CMK (cell line): ENCODE measurements around the gene SPTBN5.

Experiments used
- DNase-seq: peaks from one replicate; pipeline ENCODE4 v3.0.0-alpha.2; 2010; ENCODE audit warnings: low read depth

The SPTBN5 gene

DNA sequence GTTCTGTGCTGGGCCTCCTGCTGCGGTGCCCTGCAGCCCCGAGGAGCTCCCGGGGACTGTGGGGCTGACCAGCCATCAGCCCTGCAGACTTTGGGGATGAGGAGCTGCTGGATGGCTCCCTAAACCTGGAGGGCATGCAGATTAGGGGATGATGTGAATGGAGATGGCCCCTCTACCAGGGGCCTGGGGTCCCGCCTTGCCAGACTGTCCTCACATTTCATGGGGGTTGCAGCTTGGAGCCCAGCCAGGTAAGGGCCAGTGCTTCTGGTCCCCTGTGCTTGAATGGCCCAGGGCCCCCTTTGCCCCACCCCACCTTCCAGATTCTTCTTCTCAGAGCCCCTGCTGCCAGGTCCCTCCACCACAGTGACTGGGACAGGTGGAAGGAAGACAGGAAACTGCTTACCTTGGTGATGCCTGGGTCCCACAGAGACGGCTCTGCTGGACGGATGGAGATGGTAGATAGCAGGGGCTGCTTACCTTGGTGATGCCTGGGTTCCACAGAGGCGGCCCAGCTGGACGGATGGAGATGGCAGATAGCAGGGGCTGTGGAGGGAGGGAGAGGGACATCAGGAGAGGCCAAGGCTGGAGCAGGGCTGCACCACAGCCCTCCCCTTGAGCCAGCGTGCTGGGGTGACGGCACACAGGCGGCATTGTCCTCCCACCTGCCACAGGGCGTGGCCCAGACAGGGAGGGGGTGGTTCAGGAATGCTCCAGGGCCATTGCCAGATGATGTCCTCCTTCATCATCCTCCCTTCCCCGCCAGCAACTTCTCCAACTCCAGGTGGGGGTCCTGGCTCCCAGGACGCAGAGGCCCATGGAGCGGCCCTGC lies at the start of gene SPTBN5:
Gene SPTBN5, minus strand, starts transcription at position 632 of the 829 bp plus-strand sequence. Its CDS starts 556 bp downstream, at position 76.
- DNase-seq: no peak

DNA sequence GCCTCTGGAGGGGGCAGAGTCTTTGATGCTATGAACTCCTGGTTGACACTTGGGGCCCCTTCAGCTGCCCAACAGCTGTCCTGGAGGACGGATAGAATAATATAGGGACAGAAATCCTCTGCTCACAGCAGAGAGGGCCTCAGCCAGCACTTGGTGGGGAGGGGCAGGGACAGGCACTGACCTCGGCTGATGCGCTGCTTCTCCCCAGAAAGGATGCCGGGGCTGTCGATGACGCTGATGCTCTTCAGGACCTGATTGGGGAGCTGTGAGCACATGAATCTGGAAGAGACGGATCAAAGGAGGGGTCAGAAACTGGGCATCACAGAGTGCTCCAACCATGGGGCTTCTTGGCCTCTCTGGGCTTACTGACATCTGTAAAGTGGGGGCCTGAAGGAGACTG lies 49.0 kb upstream of the SPTBN5 start:
- DNase-seq: no peak

DNA sequence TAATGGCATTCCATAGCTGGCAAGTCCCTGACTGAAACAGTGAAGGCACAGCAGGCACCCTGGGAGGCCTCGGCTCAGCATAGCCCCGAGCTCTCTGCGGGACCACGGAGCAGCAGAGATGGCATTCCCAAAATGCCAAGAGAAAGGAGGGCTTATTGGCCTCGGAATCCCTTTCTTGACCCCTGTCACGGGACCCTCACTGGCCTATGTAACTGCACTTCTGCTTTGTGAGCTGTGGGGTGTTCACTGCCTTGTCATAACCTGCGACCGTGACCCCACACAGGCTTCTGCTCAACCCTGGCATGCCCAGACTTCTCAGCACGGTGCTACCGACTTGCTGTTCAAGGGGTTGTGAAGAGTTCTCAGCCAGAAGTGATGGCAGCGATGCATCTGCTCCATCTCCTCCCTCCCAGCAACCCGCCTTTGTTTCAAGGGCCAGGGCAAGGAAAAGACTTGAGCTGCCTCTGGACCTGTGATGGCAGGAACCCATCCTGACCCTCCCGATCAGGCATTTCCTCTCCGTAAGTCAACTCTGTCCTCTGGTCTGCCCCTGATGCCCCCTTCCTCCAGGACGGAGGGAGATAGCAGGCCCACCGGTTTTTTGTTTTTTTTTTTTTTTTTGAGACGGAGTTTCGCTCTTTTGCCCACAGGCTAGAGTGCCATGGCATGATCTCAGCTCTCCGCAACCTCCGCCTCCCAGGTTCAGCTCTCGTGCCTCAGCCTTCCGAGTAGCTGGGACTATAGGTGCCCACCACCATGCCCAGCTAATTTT lies 48.0 kb upstream of the SPTBN5 start:
- DNase-seq: no peak

DNA sequence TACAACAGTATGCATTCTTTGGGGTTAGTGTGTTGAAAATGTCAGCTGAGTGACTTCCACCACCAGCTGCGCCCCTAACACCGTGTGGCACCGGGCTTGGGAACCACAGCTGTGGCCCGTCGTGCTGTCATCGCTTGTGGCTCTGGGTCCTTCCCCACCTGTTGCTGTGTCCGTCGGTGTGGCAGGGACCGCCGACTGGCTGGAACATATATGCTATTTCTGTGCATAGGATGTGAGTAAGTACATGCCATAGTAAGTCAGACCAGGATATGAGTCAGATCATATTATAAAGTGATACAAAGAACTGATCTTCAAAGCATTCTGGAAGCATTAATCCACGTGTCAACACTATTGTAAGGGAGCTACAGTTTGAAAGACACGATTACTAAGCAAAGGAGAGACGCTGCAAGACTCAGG lies 46.6 kb upstream of the SPTBN5 start:
- DNase-seq: no peak

DNA sequence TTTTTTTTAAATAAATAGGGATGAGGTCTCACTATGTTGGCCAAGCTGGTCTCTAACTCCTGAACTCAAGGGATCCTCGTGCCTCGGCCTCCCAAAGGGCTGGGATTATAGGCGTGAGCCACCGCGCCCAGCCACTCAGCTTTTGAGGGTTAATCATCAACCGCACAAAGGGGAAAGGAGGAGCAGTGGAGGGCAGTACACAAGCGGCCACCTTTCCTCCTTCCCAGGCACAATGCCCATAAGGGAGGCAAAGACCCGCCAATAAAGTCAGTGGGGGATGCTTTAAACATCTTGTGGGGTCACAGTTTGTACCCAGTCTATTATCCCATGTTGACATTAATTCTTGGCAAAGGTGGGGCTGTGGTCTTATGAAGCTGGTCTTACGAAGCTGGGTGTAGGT lies 46.1 kb upstream of the SPTBN5 start:
- no peak for DNase-seq

DNA sequence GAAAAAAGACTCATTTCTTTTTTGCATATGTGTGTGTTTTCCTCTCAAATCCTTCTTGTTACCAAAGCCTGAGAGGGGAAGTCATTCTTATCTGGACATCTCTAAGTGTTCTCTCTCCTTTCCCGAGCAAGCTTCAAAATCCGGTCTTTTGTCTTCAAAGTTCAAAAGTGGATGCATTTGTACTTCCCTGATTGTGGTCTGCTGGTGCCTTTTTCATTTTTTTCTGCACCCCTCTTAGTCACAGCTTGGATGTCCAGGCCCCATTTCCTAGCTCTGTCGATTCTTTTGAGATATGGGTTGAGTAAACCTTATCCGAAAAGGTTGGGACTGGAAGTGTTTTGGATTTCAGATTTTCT lies 43.7 kb upstream of the SPTBN5 start:
- DNase-seq: no peak

DNA sequence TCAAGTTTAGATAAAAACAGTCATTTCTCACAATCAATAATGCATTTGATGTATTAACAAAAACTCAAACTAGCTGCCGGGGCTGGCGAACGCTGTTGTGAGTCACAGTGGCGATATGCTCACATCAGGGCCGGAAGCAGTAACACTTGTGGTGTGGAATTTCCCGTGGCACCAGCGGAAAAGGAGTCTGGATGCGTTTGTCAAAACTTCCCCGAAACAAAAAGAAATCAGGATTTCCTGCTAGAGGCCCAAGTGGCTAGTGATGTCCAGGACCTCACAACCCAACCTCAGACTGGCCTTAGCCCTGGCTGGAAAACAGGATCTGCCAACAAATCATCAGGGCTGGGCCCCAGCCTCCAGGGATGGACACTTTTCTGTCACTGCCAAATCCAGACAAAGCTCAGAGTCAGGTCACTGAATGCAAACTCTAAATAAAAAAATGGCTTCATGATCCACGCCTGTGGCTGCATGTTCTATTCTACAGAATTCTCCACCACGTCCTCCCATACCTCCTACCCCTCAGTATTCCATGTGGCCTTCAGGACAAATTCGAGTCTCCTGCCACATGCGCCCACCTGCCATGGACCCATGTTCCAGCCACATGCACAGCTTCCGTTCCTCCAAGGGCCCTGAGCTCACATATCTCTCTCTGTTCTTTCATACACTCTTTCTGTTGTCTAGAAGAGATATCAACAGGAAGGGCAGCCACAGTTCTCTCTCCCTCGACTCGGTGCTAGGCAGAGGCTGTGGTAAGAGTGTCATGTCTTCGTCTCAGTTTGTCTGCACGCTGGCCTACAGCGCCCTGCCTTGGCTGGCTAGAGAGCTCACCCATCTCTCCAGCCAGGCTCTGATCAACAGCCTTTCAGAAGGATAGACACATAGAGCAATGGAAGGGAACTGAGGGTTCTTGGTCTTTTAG lies 43.1 kb upstream of the SPTBN5 start:
- DNase-seq: no peak

DNA sequence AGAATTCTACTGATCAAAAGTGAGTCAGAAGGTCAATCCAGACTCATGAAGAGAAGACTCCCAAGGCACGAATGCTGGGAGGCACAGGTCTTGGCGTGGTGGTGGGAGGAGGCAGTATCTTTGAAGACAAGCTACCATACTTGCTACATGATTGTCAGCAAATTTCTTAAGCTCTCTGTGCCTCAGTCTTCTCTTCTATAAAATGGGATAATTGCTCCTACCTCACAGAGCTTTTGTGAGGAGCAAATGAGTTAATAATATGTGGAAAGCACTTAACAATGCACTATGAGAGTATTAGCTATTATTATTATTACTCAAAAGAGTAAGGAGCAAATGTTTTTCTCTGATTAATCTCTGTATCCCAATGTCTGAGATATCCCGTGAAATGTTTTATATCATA lies 42.3 kb upstream of the SPTBN5 start:
- no peak for DNase-seq

DNA sequence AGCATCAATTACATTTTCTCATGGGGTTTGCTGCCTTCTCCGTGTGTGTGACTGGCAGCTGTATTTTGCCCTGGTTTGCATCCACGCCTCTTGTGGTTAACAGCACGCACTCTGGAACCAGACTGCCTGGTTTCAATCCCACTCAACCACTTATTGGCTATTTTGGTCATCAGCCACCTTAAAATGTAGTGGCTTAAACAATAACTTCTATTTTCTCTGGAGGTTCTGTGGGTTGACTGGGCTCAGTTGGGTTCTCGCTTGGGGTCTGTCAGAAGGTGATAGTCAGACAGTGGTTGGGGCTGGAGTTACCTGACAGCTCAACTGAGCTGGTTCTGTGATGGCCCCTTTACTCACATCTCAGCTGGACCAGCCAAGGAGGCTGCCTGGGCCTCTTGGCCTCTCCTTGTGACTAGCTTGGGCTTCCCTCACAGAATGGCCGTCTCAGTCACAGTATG lies 41.7 kb upstream of the SPTBN5 start:
- no peak for DNase-seq

DNA sequence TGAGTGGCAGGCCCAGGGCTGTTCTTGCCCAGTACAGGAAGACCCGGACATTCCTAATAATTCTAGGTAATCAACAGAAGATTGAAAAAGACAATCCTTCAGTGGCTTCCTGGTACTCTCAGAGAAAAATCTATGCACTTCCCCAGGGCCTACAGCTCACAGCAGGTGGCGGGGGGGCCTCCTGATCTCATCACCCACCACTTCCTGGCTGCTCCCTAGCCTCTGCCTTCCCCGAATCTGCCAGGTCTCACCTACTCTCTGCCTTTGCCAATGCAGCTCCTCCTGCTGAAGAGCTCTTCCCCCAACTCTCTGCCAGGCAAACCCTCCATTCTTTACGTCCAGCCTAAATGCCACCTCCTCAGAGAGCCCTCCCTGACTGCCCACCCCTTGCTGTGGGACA lies 41.0 kb upstream of the SPTBN5 start:
- no peak for DNase-seq

DNA sequence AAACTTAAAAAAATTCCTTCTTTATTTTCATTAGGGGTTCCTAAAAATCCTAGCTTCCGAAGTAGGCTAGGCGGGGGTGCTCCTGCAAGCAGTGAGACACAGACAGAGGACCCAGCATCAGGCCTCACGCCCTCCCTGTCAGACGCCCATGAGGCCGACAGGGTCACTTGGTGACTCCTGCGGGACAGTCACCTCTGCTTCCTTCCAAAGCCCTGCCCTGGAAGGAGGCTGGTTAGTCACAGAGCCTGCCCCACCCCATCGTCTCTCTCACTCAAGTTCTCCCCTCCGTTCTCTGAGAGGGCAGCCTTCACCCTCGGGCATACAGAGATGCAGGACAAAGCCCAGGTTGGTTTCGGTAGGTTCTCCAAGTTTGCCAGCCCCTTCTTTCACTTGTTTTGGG lies 39.9 kb upstream of the SPTBN5 start:
- no peak for DNase-seq

DNA sequence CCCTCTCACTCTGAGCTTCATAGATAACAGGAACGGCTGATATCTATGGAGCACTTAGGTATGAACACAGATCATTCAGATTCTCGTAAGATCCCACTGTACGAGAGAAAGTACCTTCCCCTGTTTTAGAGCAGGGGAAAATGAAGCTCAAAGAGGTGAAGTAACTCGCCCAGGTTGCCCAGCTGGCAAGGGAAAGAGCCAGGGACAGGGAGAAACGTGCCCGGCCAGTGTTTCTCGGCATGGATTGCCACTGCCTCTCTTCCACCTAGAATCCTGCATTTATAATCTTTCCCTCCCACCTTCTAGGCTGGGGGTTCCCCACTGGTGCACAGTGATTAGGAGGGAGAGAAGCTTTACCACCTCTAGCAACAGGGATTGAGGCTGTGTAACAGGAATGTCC lies 39.5 kb upstream of the SPTBN5 start:
- DNase-seq: no peak

DNA sequence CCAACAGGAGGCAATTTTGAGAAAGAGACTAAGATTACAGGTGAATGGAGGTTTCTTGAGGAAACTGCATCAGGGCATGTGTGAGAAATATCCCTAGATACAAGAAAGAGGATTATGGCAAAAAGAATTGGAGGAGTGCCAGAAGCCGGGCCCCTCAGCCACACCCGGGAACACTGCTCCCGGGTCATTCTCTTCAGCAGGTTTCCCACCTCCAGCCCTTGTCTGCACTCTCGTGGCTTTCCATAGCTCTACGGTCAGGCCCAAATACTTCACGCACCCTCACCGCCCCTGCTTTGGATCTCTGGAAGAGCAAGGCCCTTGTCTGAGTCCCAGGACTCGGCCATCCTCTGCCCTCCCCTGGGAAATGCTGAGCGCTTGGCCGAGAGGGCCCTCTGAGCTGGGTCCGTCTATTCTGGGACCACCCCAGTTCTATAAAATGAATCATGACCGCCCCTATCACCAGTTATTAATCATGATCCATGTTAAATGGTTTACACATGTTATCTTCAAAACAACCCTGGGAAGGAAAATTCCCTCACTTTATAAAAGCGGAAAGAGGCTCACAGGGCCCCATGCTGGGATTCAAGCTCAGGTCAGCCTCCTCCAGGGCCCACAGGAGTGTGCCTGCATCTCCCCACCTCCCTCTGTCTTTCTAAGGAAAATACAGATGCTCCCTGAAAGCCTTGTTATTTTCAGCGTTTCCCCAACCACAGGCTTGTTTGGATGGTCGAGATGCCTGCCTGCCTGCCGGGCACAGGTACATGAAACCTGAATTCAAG lies 38.8 kb upstream of the SPTBN5 start:
- no peak for DNase-seq

DNA sequence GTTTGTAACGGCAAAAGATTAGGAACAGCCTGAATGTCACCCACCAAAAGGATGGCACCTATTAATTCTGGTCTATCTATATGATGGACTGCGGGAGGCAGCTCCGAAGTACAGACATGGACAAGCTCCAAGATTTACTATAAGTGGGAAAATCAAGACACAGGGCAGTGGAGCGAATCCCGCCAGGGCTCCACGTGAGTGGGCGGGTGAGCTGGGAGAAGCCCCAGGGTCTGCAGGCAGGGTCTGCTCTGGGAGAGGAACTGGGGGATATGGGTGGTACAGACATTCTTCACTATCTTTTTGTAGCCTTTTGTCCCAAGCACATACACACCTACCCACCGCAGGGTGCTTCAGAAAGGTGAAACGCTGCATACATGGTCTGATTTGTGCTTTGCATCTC lies 38.2 kb upstream of the SPTBN5 start:
- DNase-seq: no peak

DNA sequence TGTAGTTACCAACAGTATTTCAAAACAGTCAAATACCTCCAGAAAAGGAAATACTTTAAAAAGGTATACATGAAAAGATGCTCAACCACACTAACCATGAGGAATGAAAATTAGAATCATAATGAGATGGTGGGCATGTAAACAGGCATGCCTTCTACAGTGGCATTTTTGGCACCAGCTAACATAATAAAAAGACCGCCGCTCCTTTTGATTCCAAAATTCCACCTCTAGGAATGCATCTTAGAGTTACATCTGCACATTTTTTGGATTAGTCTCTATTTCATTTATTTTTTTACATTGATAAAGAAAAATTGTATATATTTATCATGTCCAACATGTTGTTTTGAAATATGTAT lies 37.0 kb upstream of the SPTBN5 start:
- no peak for DNase-seq

DNA sequence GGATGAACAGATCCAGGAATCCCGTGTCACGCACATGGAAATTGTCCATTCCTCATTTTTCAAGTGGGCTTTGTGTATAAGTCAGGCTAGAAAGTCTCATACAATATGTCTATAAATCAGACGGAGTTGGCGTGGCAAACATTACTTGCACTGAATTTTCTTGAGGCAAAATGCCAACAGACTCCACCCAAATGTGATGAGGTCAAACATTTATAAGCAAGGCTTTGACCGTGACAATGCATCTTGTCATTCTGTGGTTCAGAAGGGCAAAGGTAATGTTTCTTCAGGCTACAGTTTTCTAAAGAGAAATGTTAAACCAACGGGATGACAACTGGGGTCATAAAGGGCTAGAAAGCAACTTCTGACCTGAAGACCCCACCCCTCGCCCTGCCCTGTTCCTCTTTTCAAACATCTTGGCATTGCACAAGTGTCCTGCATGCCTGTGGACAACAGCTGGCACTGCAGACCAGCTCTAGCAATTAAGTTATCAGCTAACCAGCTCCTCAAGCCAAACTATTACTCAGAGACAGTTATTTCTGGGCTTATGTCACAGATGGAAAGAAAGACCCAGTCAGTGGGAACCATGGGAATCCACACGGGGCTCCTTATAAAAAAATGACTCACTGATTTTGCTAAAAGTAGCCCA lies 36.5 kb upstream of the SPTBN5 start:
- no peak for DNase-seq

DNA sequence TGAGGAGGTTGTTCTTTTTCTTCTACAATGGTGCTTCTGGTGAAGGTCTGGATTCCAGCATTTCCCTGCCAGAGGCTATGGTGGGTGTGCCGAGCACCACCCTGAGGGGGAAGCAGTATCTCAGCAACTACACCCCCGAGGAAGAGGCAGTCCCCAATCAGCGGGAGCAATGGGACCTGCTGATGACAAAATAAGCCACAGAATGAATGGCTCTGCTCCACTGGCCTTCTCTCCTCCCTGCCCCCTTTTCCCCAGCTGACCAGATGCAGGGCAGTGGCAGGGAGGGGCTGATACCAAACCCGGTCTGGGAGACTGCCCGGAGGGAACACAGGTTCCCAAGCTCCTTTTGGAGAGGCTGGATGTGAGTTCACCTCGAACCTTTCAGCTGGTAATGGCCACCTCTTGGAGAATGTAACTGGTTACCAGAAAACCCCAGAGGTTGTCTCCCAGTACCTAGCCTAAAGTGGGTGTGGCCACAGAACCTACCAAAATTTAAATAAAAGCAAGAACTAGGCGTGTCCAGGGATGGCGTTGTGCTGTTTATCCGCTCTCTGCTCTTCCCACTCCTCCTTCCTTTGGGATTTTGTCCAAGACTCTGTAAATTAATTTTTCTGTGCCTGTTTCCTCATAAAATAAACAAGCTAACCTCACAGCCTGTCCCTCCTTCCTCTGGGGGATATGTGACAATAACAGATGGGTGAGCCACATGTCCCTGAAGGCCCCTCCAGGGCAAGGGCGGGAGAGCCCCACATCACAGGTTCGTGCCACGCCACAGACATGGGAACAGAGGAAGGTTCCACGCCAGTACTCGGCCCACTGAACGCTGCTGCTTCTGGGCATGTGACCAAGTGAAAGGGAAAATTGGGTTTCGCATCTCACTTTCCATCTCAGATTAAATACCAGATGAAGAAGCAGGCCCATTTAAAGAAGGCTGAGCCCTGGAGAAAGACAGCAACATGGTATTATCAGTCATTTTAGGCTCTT lies 35.1 kb upstream of the SPTBN5 start:
- no peak for DNase-seq

DNA sequence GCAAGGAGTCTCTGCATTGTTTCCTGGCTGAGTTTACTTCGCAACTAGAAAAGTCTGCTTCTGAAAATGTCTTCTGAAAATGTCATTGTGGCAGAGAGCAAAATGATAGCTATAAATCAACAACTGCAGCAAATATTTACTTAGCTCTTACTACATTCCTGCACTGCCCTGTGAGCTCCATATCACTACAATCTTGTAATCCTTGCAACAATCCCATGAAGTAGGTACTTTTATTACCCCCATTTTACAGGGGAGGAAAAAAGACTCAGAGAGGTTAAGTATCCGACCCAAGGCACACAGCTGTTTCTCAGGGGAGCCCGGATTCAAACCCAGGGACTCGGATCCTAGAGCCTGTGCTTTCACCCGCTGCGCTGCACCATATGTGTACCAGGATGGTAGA lies 34.2 kb upstream of the SPTBN5 start:
- DNase-seq: no peak

DNA sequence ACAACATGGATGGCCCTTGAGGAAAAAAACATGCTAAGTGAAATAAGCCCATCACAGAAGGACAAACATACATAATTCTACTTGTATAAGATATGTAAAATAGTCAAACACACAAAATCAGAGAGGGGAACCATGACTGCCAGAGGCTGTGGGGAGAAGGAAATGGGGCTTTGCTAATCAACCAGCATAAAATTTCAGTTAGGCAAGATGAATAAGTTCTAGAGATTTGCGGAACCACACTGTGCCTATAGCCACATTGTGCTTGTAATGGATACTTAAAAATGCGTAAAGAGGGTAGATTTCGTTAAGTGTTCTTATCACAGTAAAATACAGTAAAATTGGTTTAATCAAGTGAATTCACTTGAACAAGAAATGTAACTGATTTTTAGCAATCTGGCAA lies 33.7 kb upstream of the SPTBN5 start:
- no peak for DNase-seq
